Stimulated activated CD8-positive, alpha-beta memory T cell treated with anti-CD3 and anti-CD28 coated beads, Interleukin-12 subunit alpha, Interleukin-12 subunit beta, amount 100 ng/mL, for 24 hours (primary cell): Measurements from ENCODE around the gene LIPG.

ENCODE experiments used
- DNase-seq: peaks from one replicate; pipeline ENCODE4 v3.0.0-alpha.2; 2020; ENCODE audit errors: extremely low read depth

LIPG gene

GRCh38 chr18:49638891-49639557 lies 77.2 kb downstream of the LIPG start:
- no peak for DNase-seq

GRCh38 chr18:49639643-49640391 lies 78.0 kb downstream of the LIPG start:
- DNase-seq, result no peak

GRCh38 chr18:49640741-49641140 lies 78.9 kb downstream of the LIPG start:
- no peak for DNase-seq

- DNase-seq, result no peak
These were observed 83.3 kb downstream of the LIPG start for GRCh38 chr18:49645196-49645595.

- DNase-seq, result no peak
These were observed 84.0 kb downstream of the LIPG start for GRCh38 chr18:49645841-49646351.

DNA sequence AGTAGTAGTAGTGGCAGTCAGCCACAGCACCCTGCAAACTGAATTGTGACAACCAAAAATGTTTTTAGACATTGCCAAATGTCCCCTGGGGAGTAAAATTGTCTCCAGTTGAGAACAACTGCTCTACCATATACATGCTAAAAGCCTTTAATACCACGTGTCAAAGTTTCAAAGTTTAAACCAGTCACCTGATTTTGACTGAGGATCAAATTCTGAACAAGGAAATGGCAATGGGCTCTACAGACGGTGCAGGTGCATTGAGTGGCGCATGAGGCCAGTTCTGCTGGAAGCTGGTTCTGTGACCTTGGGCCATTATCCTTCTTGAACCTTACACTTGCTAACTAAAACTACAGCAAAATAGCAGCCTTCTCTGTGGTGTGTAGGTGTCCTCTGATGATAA lies 85.0 kb downstream of the LIPG start:
- no peak for DNase-seq

DNA sequence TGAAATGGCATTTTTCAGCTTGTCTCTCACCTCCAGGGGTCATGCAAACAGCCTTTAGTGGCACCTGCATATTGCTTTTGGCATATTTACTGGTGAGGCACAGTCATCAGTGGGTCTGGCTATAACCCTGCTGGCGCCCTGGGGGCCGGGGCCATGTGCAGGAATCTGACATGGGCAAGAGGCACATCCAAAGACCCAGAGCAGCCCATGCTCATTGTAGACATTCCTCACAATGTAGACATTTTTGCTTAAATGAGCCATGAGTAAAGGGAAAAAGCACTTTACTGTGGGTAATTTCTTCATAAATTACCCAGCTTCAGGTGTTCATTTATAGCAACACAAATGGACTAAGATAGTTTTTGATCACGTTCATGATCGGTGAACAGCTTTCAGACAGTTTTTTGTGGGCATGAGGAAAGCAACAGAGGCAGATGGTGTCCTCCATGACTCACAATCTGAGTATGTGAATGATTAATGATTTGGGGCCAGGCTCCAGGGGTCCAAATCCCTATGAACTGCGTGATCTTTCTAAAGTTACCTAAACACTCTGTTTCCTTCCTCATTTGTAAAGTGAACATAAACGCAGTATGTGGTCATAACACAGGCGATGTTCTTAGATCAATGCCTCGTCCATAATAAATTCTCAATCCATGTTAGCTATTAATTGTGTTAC lies 85.8 kb downstream of the LIPG start:
- DNase-seq, result no peak

- no peak for DNase-seq
These were observed 86.5 kb downstream of the LIPG start for GRCh38 chr18:49648326-49648725.
